GM12891 (cell line): ENCODE data around the gene ZNF835.

ENCODE experiments used
- POLR2A ChIP-seq: IDR thresholded peaks from 2 replicates; pipeline ENCODE4 v1.6.1; 2011; ENCODE audit warnings: low read depth, low read length, control low read depth
- TAF1 ChIP-seq: IDR thresholded peaks from 2 replicates; pipeline ENCODE4 v1.6.1; 2011; ENCODE audit warnings: low read depth, low read length, control low read depth

GRCh38 chr19:56613639-56614038 lies 57.9 kb downstream of the ZNF835 start:
- TF ChIP-seq POLR2A (no peak), TAF1 (no peak)
